Stromal cell of bone marrow (primary cell): ENCODE data around the gene ADGRG6.
"Not testable (repeated sequence)": the region's sequence is repeated elsewhere in the genome, so short reads cannot be mapped to it uniquely, and the experiment has no call there.

Source experiments
- DNase-seq: peaks from one replicate; pipeline ENCODE4 v3.0.0-alpha.2; 2012; ENCODE audit warnings: low read depth

ADGRG6 gene

GRCh38 chr6:142322066-142322465 lies 20.3 kb downstream of the ADGRG6 start:
- no peak for DNase-seq

DNA sequence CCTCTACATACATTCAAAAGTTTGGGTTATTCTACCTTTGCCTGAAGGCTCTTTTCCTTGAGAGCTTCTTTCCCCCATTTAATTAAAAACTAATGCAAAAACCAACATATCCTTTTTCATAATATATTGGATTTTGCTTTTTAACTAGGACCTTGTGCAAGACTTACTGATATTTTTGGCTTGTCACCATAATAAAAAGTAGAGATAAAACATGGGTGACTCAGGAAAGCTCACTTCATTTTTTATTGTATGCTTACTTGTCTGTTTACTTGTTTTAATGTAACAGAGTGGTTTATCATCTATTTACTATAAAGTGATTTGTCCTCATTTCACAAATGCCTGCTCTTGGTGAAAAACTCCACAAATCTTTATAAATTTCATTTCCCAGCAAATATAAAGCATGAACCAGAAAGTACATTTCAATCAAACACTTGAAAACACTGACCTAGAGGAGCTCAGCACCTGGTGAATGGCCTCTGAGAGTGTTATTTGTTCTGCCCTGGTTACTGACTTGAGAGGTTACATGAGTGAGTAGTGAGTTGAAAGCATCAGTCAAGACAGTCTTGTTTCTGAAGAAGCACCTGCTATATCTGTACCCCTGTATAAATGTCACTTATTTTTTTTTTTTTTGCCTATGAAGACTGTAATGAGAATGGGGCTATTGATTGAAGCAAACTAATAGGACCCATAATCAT lies 20.8 kb downstream of the ADGRG6 start:
- DNase-seq = no peak

GRCh38 chr6:142323377-142323776 lies 21.6 kb downstream of the ADGRG6 start:
- no peak for DNase-seq

GRCh38 chr6:142324111-142324510 lies 22.3 kb downstream of the ADGRG6 start:
- no peak for DNase-seq

DNA sequence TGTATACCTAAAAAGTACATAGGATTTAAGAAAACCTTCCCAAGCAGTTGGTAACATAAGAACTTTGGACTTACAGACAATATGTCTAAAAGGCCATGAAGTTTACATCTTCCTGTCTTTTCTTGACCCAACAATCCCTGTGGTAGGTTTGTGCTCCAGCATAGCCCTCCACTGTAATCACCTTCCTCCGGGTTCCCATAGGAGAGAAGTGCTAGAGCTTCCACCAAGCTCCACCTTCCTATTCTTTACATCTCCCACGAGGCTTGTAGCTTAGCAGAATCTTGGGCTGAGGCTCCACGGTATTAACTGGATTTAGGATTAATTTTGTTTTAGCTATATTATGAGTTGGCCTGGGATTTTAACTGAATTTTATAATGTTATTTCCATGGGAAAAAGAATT lies 23.3 kb downstream of the ADGRG6 start:
- no peak for DNase-seq

- DNase-seq = no peak
These were observed 24.7 kb downstream of the ADGRG6 start for GRCh38 chr6:142326540-142326939.

GRCh38 chr6:142328070-142328469 lies 26.3 kb downstream of the ADGRG6 start:
- no peak for DNase-seq

- no peak for DNase-seq
These were observed 27.8 kb downstream of the ADGRG6 start for GRCh38 chr6:142329486-142330113.

- no peak for DNase-seq
These were observed 29.3 kb downstream of the ADGRG6 start for GRCh38 chr6:142331075-142331551.

DNA sequence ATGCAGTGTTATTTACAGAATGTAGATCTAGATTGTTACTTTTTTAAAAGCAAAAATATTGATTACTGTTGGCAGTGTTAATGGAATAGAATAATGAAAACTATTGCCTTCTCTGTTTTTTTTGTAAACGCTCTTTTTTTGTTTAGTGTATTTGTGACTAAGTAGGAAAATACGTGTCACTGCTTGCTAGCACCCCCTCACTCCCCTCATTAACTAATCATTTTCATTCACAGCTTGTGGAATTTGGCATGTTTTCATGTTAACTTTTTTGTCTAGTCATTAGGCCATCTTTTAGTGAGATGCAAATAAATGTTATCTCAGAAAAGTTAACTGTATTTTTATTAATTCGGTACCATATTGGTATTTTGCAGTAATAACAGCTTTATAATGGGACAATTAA lies 29.8 kb downstream of the ADGRG6 start:
- no peak for DNase-seq

DNA sequence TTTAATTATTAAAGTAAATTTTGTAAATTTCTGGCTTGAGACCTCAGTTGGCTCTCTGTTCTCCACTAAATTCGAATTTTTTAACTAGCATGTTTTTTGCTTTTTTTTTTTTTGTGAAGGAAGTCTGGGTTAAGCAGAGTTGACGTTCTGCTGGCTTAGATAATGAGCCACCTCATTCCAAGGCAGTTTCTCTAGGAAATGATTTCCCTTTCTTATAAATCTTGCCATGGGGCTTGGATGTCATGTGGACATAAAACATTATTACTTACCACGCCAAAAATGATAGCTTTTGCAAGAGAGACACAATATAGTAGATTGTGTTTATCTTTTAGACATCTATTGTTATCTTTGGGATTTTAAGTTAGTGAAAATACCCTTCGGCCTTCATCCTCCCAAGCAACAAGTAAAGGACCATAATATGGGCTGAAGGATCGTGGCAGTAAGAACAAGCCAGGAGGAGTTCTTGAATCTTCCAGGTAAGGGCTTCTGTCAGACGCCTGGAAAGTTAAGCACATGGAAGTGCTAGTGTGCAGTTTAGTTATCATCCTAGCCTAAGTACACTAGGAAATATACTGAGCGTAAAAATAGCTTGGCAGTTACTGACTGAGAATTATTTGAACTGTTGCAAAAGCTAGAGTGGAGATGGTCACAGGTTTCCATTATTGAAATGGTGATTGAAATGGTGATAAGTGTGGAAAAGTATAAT lies 30.7 kb downstream of the ADGRG6 start:
- DNase-seq = no peak

GRCh38 chr6:142333431-142333830 lies 31.6 kb downstream of the ADGRG6 start:
- no peak for DNase-seq

DNA sequence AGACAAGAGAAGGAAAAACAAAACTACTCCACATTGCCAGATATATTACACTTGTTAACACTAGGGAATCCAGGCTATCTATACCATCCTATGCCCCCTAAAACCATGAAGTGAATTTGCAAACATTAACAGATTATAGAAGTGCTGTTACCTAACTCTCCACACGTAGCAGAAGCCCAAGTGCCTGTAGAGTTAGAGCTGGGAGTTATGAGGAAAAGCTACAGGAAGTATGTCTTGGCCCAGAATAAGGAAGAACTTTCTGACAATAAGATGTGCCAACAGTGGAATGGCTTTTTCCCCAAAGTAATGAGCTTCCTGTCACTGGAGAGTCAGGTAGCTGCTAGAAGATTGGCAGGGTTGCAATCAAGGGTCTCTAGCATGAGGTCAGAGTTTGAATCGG lies 32.5 kb downstream of the ADGRG6 start:
- DNase-seq = no peak

- no peak for DNase-seq
These were observed 33.6 kb downstream of the ADGRG6 start for GRCh38 chr6:142335415-142335814.

DNA sequence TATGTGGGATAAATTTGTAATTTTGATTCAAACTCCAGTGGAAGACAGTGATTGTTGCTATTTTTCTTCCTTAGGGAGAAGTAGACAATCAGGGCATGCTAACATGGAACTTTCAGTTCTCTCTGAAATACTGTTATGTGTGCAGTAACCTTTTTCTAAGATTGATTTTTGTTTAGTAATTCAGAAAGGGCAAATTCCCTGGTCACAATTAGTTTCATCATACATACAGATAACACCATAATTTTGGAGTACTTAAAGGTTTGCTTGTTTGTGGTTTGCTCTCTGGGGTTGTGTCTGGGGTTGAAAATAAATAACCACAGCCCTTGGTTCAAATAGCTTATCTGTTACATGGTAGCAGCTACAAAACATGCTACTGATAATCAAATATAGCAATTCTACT lies 34.4 kb downstream of the ADGRG6 start:
- DNase-seq = no peak

DNA sequence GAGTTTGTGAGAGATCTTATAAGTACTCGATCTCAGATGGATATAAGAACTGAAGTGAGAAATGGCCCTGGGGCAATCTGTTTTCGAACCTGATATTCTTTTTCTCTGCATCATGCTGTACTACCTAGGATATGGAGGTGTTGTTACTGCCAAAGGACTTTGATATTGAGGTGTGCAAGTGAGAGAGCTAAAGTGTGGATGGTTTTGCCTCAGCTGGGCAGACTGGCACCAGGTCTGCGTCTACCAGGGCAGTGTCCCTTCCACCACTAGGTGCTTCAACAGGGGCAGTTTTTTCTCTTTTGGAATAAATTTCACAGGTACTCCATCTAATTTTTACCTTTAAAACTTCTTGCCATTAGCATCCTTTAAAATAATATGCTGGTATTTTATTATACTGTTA lies 35.0 kb downstream of the ADGRG6 start:
- DNase-seq = no peak

DNA sequence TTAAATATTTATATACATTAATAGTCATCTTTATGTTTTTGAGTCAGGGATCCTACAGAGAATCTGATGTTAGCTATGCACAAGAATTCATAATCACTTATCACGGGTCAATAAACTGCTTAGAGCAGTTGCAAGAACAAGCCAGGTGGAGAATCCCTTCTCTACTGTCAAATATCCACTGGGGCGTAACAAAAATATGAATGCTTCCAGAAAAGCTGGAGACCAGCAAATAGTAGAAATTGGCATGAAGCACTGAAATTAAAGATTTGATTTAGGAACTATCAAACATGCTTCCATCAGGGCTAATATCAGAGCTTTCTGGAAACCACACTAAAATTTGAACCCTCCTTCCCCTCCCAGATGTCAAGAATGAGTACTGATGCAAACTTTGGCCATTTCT lies 37.3 kb downstream of the ADGRG6 start:
- DNase-seq = no peak

DNA sequence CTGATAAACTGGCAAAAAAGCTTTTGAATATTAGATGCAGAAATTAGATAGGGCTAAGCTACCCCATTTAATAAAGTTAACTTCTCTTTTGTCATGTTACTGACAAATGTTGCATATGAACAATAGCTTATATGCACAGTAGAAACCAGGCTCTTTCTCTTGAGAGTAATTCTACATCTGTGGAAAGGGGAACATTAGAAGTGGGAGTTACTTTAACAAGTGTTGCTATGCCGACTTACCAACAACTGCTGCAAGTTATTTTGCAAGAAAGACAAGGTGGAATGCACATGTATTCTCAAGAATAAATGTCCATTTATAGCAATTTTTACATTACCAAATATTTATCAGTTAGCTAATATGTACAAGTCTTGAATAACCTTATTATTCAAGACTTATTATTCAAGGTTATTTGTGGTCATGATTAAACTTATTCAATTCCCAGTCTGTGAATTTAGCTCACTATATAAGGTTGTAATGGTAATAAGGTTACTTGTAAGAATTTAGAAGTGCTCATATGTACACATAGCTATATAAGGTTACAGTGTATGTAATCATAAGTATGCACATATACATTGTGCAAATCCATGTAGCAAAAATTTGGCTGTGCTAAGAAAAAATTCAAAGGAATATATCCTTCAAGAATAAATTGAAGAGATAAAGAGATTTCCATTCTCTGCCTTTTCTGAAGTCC lies 38.3 kb downstream of the ADGRG6 start:
- no peak for DNase-seq

DNA sequence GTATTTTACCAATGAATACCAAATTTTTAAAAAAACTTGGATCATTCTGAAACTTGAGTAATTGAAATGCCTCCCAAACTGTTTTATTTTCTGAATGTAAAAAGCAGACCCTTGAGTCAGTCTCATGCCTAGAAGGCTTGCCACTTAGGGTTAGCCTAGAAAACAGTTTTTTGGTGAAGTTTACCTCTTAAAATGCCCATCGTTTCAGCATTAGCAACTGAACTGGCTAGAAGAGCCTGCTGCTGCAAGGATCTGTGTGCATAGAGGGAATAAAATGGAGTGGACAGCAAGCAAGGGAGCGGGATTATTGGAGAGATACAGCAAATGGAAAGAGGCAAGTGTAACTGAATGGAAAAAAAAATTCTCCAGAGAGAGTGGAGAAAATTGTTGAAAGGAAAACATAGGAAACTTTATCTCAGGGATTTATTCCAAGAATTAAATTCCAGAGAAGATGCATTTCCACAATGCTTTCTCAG lies 40.1 kb downstream of the ADGRG6 start:
- no peak for DNase-seq

DNA sequence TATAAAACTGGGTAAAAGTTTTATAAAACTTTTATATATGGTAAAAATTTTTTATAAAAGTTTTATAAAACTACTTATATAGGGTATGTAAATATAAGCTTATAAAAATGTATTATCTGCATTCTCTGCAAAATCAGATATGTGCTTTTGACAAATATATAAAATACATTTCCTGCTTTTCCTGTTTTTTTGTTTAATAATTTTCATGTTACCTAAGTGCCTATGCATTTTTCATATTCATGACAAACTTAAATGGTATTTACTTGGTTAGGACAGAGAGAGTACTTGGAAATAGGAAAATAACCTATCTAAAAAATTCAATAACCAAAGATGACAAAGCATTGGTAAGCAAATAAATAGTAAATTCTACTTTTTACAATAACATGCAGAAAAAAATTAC lies 41.2 kb downstream of the ADGRG6 start:
- no peak for DNase-seq

- DNase-seq = no peak
These were observed 42.1 kb downstream of the ADGRG6 start for GRCh38 chr6:142343938-142344337.

DNA sequence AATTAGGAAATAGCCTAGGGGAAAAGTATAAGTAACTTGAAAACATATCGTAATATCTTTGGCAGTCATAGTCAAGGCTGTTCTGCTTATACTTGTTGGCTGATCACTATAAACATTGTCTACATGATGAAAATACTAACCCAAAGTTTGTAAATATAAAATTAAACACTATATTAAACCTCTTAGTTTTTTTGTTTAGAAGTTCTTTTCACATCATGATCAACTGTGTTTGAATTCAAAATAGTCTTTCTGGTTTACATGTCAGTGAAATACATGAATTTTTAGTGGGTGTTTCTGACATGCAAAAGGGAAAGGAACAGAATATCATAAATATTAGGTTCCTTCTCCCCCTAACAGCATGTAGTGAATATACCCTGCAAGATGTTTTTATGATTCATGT lies 43.5 kb downstream of the ADGRG6 start:
- DNase-seq = no peak

DNA sequence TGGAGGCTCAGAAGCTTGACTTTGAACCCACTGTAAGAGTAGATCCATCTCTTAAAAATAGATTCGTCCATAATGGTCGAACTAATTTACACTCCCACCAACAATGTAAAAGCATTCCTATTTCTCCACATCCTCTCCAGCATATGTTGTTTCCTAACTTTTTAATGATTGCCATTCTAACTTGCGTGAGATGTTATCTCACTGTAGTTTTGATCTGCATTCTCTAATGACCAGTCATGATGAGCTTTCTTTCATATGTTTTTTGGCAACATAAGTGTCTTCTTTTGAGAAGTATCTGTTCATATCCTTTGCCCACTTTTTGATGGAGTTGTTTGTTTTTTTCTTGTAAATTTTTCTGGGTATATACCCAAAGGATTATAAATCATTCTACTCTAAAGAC lies 44.4 kb downstream of the ADGRG6 start:
- DNase-seq = not testable (repeated sequence)
